HG03432 (cell line): Measurements from ENCODE around the gene MSH3.
"Not testable (repeated sequence)": the region's sequence is repeated elsewhere in the genome, so short reads cannot be mapped to it uniquely, and the experiment has no call there.

Experiments used
- ATAC-seq: cut with Tn5 transposase; IDR thresholded peaks from one replicate; pipeline ENCODE4 v1.9.1; 2021; ENCODE audit warnings: mild to moderate bottlenecking, moderate library complexity; ENCODE audit not compliant: unreplicated experiment

The MSH3 gene

GRCh38 chr5:80752427-80752826, 98.0 kb downstream of the MSH3 start:
- no peak for ATAC-seq

GRCh38 chr5:80753712-80754111, 99.3 kb downstream of the MSH3 start:
- ATAC-seq: no peak

- ATAC-seq: peak; percentile 87
These were observed 100.4 kb downstream of the MSH3 start for GRCh38 chr5:80754900-80755299.

- ATAC-seq: peak; percentile 93
These were observed 101.2 kb downstream of the MSH3 start for GRCh38 chr5:80755626-80756025.

GRCh38 chr5:80756292-80756691, 101.8 kb downstream of the MSH3 start:
- no peak for ATAC-seq

GRCh38 chr5:80757290-80757689, 102.8 kb downstream of the MSH3 start:
- ATAC-seq: no peak

GRCh38 chr5:80759866-80760577, 105.6 kb downstream of the MSH3 start:
- no peak for ATAC-seq

- no peak for ATAC-seq
These were observed 106.2 kb downstream of the MSH3 start for GRCh38 chr5:80760680-80761079.

- no peak for ATAC-seq
These were observed 106.7 kb downstream of the MSH3 start for GRCh38 chr5:80761176-80761575.

- no peak for ATAC-seq
These were observed 107.5 kb downstream of the MSH3 start for GRCh38 chr5:80761966-80762365.

GRCh38 chr5:80762573-80762972, 108.1 kb downstream of the MSH3 start:
- ATAC-seq: no peak

- no peak for ATAC-seq
These were observed 108.8 kb downstream of the MSH3 start for GRCh38 chr5:80763211-80763610.

- no peak for ATAC-seq
These were observed 109.6 kb downstream of the MSH3 start for GRCh38 chr5:80763873-80764647.

- ATAC-seq: no peak
These were observed 110.3 kb downstream of the MSH3 start for GRCh38 chr5:80764786-80765185.

- no peak for ATAC-seq
These were observed 123.2 kb downstream of the MSH3 start for GRCh38 chr5:80777347-80778287.

- no peak for ATAC-seq
These were observed 125.6 kb downstream of the MSH3 start for GRCh38 chr5:80780024-80780423.

- ATAC-seq: no peak
These were observed 126.4 kb downstream of the MSH3 start for GRCh38 chr5:80780761-80781285.

- no peak for ATAC-seq
These were observed 126.9 kb downstream of the MSH3 start for GRCh38 chr5:80781356-80781755.

GRCh38 chr5:80782626-80783025, 128.2 kb downstream of the MSH3 start:
- no peak for ATAC-seq

- ATAC-seq: not testable (repeated sequence)
These were observed 129.3 kb downstream of the MSH3 start for GRCh38 chr5:80783751-80784150.

GRCh38 chr5:80784451-80784850, 130.0 kb downstream of the MSH3 start:
- ATAC-seq: no peak
